RWPE1 (cell line): ENCODE measurements around the gene ZNF385B.
"Not testable (repeated sequence)": the region's sequence is repeated elsewhere in the genome, so short reads cannot be mapped to it uniquely, and the experiment has no call there.

Experiments
- CTCF ChIA-PET: fragments of 350-600 bp; sonication (Branson Sonifier 250); formaldehyde crosslinking; extraction: SDS; loops from one replicate; lab custom pipeline; 2021; lab: Yijun Ruan, JAX
- POLR2A ChIA-PET: fragments of 400-600 bp; formaldehyde crosslinking; extraction: SDS; loops from one replicate; lab custom pipeline; 2020; ENCODE audit warnings: antibody characterized with exemption; ENCODE audit not compliant: low non-redundant PET; lab: Yijun Ruan, JAX
- DNase-seq: peaks from one replicate; pipeline ENCODE4 v3.0.0; 2012; ENCODE audit warnings: low spot score
- H3K27ac ChIP-seq: fragments of 450-650 bp; 2 replicates; pipeline ENCODE4 v1.5.1; 2017
- TF ChIP-seq, protein P1 (sequence below): fragments of 450-650 bp; conservative IDR thresholded peaks from 2 replicates; pipeline ENCODE4 v1.5.1; 2017; ENCODE audit warnings: low read depth, mild to moderate bottlenecking

ZNF385B gene

DNA sequence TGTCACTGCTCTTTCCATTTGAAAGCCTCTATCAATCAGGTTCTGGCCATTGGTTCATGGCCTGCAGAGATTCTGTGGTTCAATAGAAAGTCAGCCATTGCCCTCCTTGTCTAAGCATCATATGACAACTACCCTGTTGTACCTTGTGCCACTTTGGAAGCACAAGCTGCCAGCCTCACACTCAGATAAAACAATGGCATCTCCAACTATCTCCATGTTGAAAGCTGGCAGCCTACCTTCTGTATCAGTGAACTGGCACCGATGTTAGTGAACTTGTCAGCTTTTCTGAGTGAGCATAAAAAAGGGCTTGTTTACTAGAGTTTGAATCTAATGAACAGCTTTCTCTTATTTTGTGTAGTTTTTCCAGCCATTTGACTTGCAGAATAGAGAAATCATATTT, 393.5 kb downstream of the ZNF385B start:
- TF ChIP-seq, protein P1, sequence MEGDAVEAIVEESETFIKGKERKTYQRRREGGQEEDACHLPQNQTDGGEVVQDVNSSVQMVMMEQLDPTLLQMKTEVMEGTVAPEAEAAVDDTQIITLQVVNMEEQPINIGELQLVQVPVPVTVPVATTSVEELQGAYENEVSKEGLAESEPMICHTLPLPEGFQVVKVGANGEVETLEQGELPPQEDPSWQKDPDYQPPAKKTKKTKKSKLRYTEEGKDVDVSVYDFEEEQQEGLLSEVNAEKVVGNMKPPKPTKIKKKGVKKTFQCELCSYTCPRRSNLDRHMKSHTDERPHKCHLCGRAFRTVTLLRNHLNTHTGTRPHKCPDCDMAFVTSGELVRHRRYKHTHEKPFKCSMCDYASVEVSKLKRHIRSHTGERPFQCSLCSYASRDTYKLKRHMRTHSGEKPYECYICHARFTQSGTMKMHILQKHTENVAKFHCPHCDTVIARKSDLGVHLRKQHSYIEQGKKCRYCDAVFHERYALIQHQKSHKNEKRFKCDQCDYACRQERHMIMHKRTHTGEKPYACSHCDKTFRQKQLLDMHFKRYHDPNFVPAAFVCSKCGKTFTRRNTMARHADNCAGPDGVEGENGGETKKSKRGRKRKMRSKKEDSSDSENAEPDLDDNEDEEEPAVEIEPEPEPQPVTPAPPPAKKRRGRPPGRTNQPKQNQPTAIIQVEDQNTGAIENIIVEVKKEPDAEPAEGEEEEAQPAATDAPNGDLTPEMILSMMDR, result no peak
- DNase-seq, result no peak
- ChIA-PET CTCF (interaction anchor here (0.6 to 0.7 kb wide), 2 partner anchors 7 to 103 kb away, joined by 3 to 5 read pairs; no protein-coding TSS in a partner anchor), POLR2A (no interaction called here)
- no peak overlapping the region for H3K27ac ChIP-seq

DNA sequence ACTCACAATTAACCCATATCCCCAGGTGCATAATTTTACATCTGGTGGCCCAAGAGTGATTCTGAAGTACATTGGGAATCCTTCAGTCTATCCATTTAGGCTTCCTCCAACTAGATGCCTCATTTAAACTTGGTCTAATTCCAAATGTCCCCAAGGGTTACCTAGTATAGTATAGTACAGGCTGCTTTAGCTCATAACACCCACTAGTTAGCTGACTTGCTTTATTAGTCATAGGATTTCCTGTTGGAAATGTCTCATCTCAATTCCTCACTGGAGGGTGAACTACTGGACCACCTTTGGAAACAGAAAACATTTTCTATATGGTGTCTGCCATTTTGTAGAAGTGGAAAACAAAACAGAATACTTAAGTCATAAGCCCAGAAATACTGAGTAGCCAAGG, 394.3 kb downstream of the ZNF385B start:
- POLR2A ChIA-PET, result no interaction called here
- TF ChIP-seq, protein P1, result no peak
- peak; percentile 41 for DNase-seq
- CTCF ChIA-PET, result no interaction called here
- H3K27ac ChIP-seq, result no peak overlapping the region

DNA sequence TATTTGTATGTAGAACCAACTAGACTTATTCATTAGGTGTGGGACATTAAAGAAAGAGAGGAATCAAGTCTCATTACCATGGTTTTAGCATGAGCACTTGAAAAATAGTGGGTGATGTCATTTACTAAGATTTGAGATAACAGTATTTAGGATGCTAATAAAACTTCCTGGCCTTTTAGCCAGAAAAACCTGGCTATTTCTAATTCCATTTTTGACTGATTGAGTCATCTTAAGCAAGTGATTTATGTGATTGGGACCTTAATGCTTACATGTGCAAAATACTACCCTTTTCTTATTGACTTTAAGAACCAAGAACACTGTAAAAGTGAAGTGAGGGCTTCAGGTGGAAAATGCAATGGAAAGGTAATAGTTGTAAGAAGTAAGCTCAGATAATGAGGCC, 400.0 kb downstream of the ZNF385B start:
- DNase-seq, result no peak
- ChIA-PET CTCF (no interaction called here), POLR2A (no interaction called here)
- no peak overlapping the region for H3K27ac ChIP-seq
- TF ChIP-seq, protein P1, result no peak

DNA sequence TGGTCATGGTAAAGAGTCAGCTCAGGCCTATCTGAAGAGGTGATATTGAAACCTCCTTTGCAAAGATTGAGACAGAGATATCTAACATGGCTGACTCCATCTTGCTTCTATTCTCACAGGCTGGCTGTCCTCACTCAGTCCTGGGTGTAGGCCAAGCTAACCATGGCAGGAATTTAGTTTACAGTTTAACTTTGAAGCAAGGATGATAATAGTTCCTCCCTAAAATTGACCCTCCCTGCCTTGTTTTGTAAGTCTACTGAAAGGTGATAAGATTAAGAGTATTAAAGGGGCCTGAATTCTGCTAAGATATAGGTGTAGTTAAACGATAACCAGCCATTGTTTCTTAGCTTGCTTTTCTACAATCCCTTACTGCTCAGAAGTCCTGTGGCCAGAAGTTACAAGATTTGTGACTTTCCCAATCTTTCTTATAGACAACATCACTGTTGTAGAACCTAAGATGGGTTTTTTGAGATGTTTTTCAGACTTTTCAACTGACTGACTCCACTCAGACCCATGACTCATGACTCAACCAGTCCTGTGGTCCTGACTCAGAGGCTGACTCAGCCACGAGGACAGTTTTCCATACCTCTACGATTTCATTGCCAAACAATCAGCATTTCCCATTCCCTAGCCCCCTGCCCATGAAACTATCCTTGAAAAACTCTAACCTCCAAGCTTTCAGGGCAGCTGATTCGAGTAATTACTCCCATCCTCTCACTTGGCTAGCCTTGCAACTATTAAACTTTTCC, 401.1 kb downstream of the ZNF385B start:
- DNase-seq, result peak; percentile 78
- ChIA-PET CTCF (interaction anchor here (0.6 kb wide), 1 partner anchor 8 kb away, joined by 5 read pairs; no protein-coding TSS in a partner anchor), POLR2A (no interaction called here)
- H3K27ac ChIP-seq, result peak overlapping the region; percentile 86
- TF ChIP-seq, protein P1, result no peak

DNA sequence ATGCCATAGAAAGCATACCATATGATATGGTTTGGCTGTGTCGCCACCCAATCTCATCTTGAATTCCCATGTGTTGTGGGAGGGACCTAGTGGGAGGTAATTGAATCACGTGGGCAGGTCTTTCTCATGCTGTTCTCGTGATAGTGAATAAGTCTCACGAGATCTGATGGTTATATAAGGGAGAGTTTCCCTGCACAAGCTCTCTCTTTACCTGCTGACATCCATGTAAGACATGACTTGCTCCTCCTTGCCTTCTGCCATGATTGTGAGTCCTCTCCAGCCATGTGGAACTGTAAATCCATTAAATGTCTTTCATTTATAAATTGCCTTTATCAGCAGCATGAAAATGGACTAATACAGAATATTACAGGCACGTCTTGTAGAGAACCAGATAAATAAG, 403.3 kb downstream of the ZNF385B start:
- CTCF ChIA-PET, DNase-seq, POLR2A ChIA-PET: not testable (repeated sequence)

DNA sequence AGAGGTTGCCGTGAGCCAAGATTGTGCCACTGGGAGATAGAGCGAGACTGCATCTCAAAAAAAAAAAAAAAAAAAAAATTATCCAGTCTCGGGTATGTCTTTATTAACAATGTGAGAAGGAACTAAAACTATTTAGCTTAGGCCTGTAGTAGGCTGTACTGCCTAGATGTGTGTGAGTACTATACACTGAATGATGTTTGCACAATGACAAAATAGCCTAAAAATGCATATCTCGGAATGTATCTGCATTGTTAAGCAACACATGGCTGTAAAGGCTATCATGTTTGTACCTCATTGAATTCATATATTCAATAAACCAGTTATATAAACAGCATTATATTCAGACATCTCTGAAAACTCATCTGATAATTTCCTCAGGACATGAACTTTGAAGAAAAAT, 405.6 kb downstream of the ZNF385B start:
- TF ChIP-seq, protein P1, result no peak
- peak overlapping the region; percentile 65; the same call in 1 of the 2 replicates for H3K27ac ChIP-seq
- CTCF ChIA-PET, result interaction anchor here (1.2 kb wide), 1 partner anchor 34 kb away, joined by 3 read pairs; no protein-coding TSS in a partner anchor
- POLR2A ChIA-PET, result no interaction called here
- DNase-seq, result no peak

More for the DNA sequence above, 403.3 kb downstream of the ZNF385B start:
- not testable (repeated sequence) for H3K27ac ChIP-seq

DNA sequence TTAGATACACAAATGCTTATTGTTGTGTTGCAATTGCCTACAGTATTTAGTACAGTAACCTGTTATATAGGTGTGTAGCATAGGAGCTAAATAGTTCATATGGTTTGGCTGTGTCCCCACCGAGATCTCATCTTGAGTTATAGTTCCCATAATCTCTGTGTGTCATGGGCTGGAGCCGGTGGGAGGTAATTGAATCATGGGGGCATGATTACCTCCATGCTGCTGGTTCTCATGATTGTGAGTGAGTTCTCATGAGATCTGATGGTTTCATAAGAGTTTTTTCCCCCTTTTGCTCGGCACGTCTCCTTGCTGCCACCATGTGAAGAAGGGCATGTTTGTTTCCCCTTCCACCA, 406.3 kb downstream of the ZNF385B start:
- DNase-seq, result no peak
- POLR2A ChIA-PET, result no interaction called here
- TF ChIP-seq, protein P1, result no peak
- CTCF ChIA-PET, result interaction anchor here (0.6 kb wide), 1 partner anchor 295 kb away, joined by 3 read pairs; no protein-coding TSS in a partner anchor
- peak overlapping the region; percentile 65; the same call in 1 of the 2 replicates for H3K27ac ChIP-seq
